Neuronal stem cell (in vitro differentiated cells): ENCODE data around the gene FIBP.

ENCODE experiments used
- DNase-seq: peaks from one replicate; pipeline ENCODE4 v3.0.0-alpha.2; 2013; ENCODE audit warnings: low spot score
- H2AFZ ChIP-seq: one replicate; pipeline ENCODE4 v1.6.1; 2013; ENCODE audit warnings: mild to moderate bottlenecking, low read length, inconsistent platforms
- H2AK5ac ChIP-seq: 2 replicates; pipeline ENCODE4 v1.6.1; 2013; ENCODE audit warnings: low read depth, mild to moderate bottlenecking, inconsistent platforms, low read length, moderate library complexity, mixed read lengths
- H2BK120ac ChIP-seq: 2 replicates; pipeline ENCODE4 v1.6.1; 2013; ENCODE audit warnings: low read depth, mild to moderate bottlenecking, inconsistent platforms, low read length, moderate library complexity, mixed read lengths
- H2BK12ac ChIP-seq: one replicate; pipeline ENCODE4 v1.6.1; 2013; ENCODE audit warnings: low read length, inconsistent platforms
- H2BK15ac ChIP-seq: 2 replicates; pipeline ENCODE4 v1.6.1; 2013; ENCODE audit warnings: mild to moderate bottlenecking, low read length, inconsistent platforms, mixed read lengths
- H2BK5ac ChIP-seq: one replicate; pipeline ENCODE4 v1.6.1; 2013; ENCODE audit warnings: inconsistent platforms, mild to moderate bottlenecking, low read length, moderate library complexity
- H3K14ac ChIP-seq: one replicate; pipeline ENCODE4 v1.6.1; 2013; ENCODE audit warnings: low read length, inconsistent platforms
- H3K18ac ChIP-seq: 2 replicates; pipeline ENCODE4 v1.6.1; 2013; ENCODE audit warnings: low read length, inconsistent platforms
- H3K23ac ChIP-seq: 2 replicates; pipeline ENCODE4 v1.6.1; 2013; ENCODE audit warnings: low read depth, mild to moderate bottlenecking, mixed read lengths, low read length, inconsistent platforms; ENCODE audit not compliant: poor library complexity
- H3K27ac ChIP-seq: replicated peaks from 3 replicates; pipeline ENCODE4 v1.5.1; 2013; ENCODE audit warnings: low read length, inconsistent platforms
- H3K27me3 ChIP-seq, 3 experiments: 2 replicates each; pipeline ENCODE4 v1.6.1; 2013; ENCODE audit warnings: low read length in 3 of 3, mild to moderate bottlenecking in 2 of 3, inconsistent platforms in 1 of 3, low read depth in 1 of 3, mixed read lengths in 1 of 3, moderate library complexity in 1 of 3; ENCODE audit not compliant: control insufficient read depth in 3 of 3, insufficient read depth in 3 of 3
- H3K36me3 ChIP-seq, 2 donors: replicated peaks in 1 of 2; 2 replicates each; pipeline ENCODE4 v1.6.1; 2013; ENCODE audit warnings: low read length in 2 of 2; ENCODE audit not compliant: control insufficient read depth in 2 of 2, insufficient read depth in 2 of 2
- H3K4ac ChIP-seq: 2 replicates; pipeline ENCODE4 v1.6.1; 2013; ENCODE audit warnings: inconsistent platforms, mild to moderate bottlenecking, low read length, moderate library complexity
- H3K4me1 ChIP-seq, 2 donors: 1 replicate in 1 of 2; 2 replicates in 1 of 2; pipeline ENCODE4 v1.6.1; 2013; ENCODE audit warnings: low read length in 2 of 2, low read depth in 1 of 2; ENCODE audit not compliant: control insufficient read depth in 2 of 2, insufficient read depth in 1 of 2
- H3K4me2 ChIP-seq: one replicate; pipeline ENCODE4 v1.6.1; 2013; ENCODE audit warnings: mild to moderate bottlenecking, low read length, inconsistent platforms; ENCODE audit not compliant: insufficient read depth, poor library complexity, severe bottlenecking
- H3K4me3 ChIP-seq, 2 donors: 2 replicates each; pipeline ENCODE4 v1.5.1; 2013; ENCODE audit warnings: low read length in 2 of 2, mild to moderate bottlenecking in 2 of 2, inconsistent platforms in 1 of 2, moderate library complexity in 1 of 2
- H3K79me1 ChIP-seq: one replicate; pipeline ENCODE4 v1.6.1; 2013; ENCODE audit warnings: low read depth, mild to moderate bottlenecking, inconsistent platforms, low read length, moderate library complexity
- H3K9ac ChIP-seq: one replicate; pipeline ENCODE4 v1.6.1; 2013; ENCODE audit warnings: mild to moderate bottlenecking, low read depth, low read length, inconsistent platforms; ENCODE audit not compliant: poor library complexity
- H3K9me3 ChIP-seq, 2 donors: replicated peaks in 1 of 2; 2 replicates each; pipeline versions ENCODE3 to v1.6.1; 2013; ENCODE audit warnings: low read length in 2 of 2, mild to moderate bottlenecking in 2 of 2, inconsistent platforms in 1 of 2, low read depth in 1 of 2, mixed read lengths in 1 of 2, moderate library complexity in 1 of 2; ENCODE audit not compliant: control insufficient read depth in 2 of 2, insufficient read depth in 1 of 2
- H4K8ac ChIP-seq: one replicate; pipeline ENCODE4 v1.6.1; 2013; ENCODE audit warnings: low read depth, mild to moderate bottlenecking, inconsistent platforms, low read length, moderate library complexity
- H4K91ac ChIP-seq: one replicate; pipeline ENCODE4 v1.6.1; 2013; ENCODE audit warnings: low read length, low read depth, mild to moderate bottlenecking, inconsistent platforms; ENCODE audit not compliant: poor library complexity
- WGBS, 2 donors: extraction: QIAGEN DNeasy Blood & Tissue Kit; methylation state at CpG; one replicate each; pipeline ENCODE4 v1.1.7; 2013; ENCODE audit warnings: missing lambda C conversion rate in 2 of 2, mixed read lengths in 1 of 2; ENCODE audit not compliant: insufficient read length in 2 of 2, insufficient replicate concordance in 1 of 2; ENCODE audit errors: extremely low coverage in 2 of 2; 5-methylcytosine and 5-hydroxymethylcytosine counted together

FIBP gene

DNA sequence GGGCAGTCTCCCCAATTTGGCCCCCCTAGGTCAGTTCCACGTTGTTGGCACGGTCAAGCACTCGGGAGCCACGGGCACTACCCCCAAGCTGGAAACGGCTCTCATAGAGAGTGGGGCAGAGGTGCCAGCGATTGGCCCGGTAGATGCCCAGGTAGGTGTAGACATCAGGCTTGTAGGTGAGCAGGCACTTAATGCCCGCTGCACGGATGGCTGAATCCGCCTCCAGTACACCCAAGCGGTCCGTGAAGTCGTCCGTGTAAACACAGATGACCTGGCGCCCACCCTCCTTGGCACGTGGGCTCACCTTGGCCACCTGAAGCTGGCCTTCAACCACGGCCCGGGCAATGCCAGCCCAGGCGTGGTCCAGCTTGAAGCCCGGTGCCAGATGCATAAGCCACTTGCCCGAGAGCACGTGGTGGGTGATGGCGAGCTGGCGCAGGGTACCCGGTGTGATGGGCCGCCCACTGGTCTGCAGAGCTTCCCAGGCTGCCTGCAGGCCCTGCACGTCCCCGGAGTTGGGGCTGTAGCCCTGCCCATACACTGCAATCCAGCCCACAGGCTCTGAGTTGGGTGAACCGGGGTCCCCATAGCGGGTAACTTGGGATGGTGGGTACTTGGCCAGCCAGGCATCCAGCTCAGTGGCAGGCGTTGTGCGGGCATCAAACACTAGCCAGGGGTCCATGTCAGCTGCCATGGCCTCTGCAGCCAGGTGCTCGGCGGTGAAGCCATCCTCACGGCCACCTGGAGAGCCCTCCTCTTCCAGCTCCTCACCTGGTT is 29.4 kb upstream of the FIBP start:
- peak overlapping the region; percentile 81 for H3K23ac ChIP-seq
- H3K36me3 ChIP-seq: peaks cover 19 to 33% of the 10 kb centered on the region in 2 donors
- H2AK5ac ChIP-seq: peak overlapping the region; percentile 66
- H2BK120ac ChIP-seq: no peak overlapping the region
- peak overlapping the region; percentile 83 for H3K4me2 ChIP-seq
- no peak overlapping the region for H2AFZ ChIP-seq
- no peak overlapping the region for H3K27ac ChIP-seq
- H4K91ac ChIP-seq: no peak overlapping the region
- no peak overlapping the region for H3K9ac ChIP-seq
- peaks cover 22% of the 10 kb centered on the region for H3K79me1 ChIP-seq
- no peak overlapping the region for H2BK5ac ChIP-seq
- peaks cover 0 to 2% of the 10 kb centered on the region in 2 donors for H3K9me3 ChIP-seq
- DNase-seq: no peak
- no peak overlapping the region for H4K8ac ChIP-seq
- no peak overlapping the region for H2BK15ac ChIP-seq
- H3K14ac ChIP-seq: no peak overlapping the region
- H2BK12ac ChIP-seq: peak overlapping the region; percentile 89
- no peak overlapping the region for H3K4ac ChIP-seq
- no CpG with 5 or more reads among the region's 35 CpGs for whole genome bisulfite sequencing, 2 donors
- H3K18ac ChIP-seq: peak overlapping the region; percentile 42
- H3K27me3 ChIP-seq: no peaks in the 10 kb centered on the region
- H3K4me3 ChIP-seq: peak overlapping the region; percentile 94 to 100
- H3K4me1 ChIP-seq: peaks cover 16 to 17% of the 10 kb centered on the region in 2 donors

- H3K4me2 ChIP-seq: no peak overlapping the region
- H3K14ac ChIP-seq: no peak overlapping the region
- H3K9me3 ChIP-seq: peaks cover 0 to 2% of the 10 kb centered on the region in 2 donors
- no peak overlapping the region for H4K91ac ChIP-seq
- H4K8ac ChIP-seq: no peak overlapping the region
- no peak overlapping the region for H2BK5ac ChIP-seq
- H3K36me3 ChIP-seq: peaks cover 13 to 28% of the 10 kb centered on the region in 2 donors
- H3K4me1 ChIP-seq: peaks cover 16 to 17% of the 10 kb centered on the region in 2 donors
- H3K4me3 ChIP-seq: peak overlapping the region in 1 of 2 donors; percentile 100
- H2AFZ ChIP-seq: no peak overlapping the region
- no peak overlapping the region for H3K4ac ChIP-seq
- H3K79me1 ChIP-seq: peaks cover 22% of the 10 kb centered on the region
- no peak for DNase-seq
- H2BK15ac ChIP-seq: no peak overlapping the region
- no peak overlapping the region for H2BK120ac ChIP-seq
- H2BK12ac ChIP-seq: no peak overlapping the region
- no peak overlapping the region for H3K18ac ChIP-seq
- no peak overlapping the region for H3K23ac ChIP-seq
- no peak overlapping the region for H3K27ac ChIP-seq
- no peaks in the 10 kb centered on the region for H3K27me3 ChIP-seq
- no peak overlapping the region for H3K9ac ChIP-seq
- no peak overlapping the region for H2AK5ac ChIP-seq
- WGBS, 2 donors: no CpG with 5 or more reads among the region's 3 CpGs
Measured at GRCh38 chr11:65917077-65917433, 28.8 kb upstream of the FIBP start.

DNA sequence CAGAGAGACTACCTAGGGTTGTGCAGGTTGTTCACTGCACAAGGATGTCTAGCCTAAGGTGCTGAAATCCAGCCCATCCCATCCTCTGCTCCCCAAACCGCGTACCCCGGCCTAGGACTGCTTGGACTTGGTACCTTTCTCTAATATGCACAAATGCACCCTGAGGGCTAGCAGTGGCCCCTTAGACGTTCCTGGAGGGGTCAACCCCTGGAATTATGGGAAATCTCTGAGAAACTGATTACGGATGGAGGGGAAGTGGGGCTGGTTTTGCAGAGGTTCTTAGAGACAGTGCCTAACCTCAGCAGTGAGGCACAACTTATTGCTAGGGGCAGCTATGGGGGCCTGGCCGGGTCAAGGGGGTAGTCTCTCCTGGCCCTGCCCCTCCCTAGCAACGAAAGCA is 28.1 kb upstream of the FIBP start:
- Histone ChIP-seq H3K4me1 (peaks cover 17 to 22% of the 10 kb centered on the region in 2 donors), H3K14ac (no peak overlapping the region), H3K4me3 (no peak overlapping the region), H4K8ac (no peak overlapping the region), H2BK12ac (no peak overlapping the region), H2BK5ac (peak overlapping the region; percentile 8), H2AK5ac (no peak overlapping the region), H3K36me3 (peaks cover 12 to 24% of the 10 kb centered on the region in 2 donors), H3K79me1 (peaks cover 22% of the 10 kb centered on the region), H3K9me3 (peaks cover 0 to 2% of the 10 kb centered on the region in 2 donors), H3K18ac (no peak overlapping the region), H3K4me2 (no peak overlapping the region), H2AFZ (no peak overlapping the region), H3K27me3 (no peaks in the 10 kb centered on the region), H3K9ac (no peak overlapping the region), H3K4ac (no peak overlapping the region), H4K91ac (no peak overlapping the region), H3K27ac (no peak overlapping the region), H3K23ac (no peak overlapping the region), H2BK15ac (no peak overlapping the region), H2BK120ac (no peak overlapping the region)
- WGBS, 2 donors: no CpG with 5 or more reads among the region's 7 CpGs
- DNase-seq: no peak

DNA sequence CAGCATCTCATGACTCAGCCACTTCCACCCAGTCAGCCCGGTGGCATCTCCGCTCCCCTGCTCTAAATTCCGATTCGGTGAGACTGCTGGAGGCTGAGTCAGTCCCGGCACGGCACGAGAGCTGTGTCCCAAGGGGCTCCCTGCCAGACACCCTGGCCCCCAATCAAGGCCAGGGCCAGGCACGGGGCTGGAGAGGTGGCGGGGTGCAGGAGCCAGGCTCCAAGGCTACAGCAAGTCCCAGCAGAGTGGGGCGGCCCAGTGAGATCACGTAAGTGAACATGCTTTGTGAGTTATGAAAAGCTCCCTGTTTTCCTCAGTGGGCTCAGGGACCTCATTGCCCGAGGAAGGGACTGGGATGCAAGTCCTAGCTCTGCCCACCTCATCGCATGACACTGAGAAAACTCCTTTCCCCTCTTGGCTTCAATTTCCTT is 27.6 kb upstream of the FIBP start:
- H3K4ac ChIP-seq: no peak overlapping the region
- no peak overlapping the region for H4K8ac ChIP-seq
- H3K23ac ChIP-seq: peak overlapping the region; percentile 58
- no peak overlapping the region for H2BK120ac ChIP-seq
- H4K91ac ChIP-seq: no peak overlapping the region
- no peak overlapping the region for H3K4me3 ChIP-seq
- no peaks in the 10 kb centered on the region for H3K27me3 ChIP-seq
- H3K4me2 ChIP-seq: no peak overlapping the region
- no CpG with 5 or more reads among the region's 13 CpGs for WGBS, 2 donors
- no peak overlapping the region for H3K14ac ChIP-seq
- DNase-seq: no peak
- no peak overlapping the region for H2AFZ ChIP-seq
- peaks cover 0 to 2% of the 10 kb centered on the region in 2 donors for H3K9me3 ChIP-seq
- H2BK5ac ChIP-seq: peak overlapping the region; percentile 46
- H3K18ac ChIP-seq: no peak overlapping the region
- peaks cover 19% of the 10 kb centered on the region for H3K79me1 ChIP-seq
- H3K4me1 ChIP-seq: peaks cover 17 to 22% of the 10 kb centered on the region in 2 donors
- H3K36me3 ChIP-seq: peaks cover 12 to 19% of the 10 kb centered on the region in 2 donors
- H2AK5ac ChIP-seq: no peak overlapping the region
- H2BK15ac ChIP-seq: no peak overlapping the region
- H2BK12ac ChIP-seq: no peak overlapping the region
- H3K9ac ChIP-seq: peak overlapping the region; percentile 12
- no peak overlapping the region for H3K27ac ChIP-seq
